Astrocyte of the cerebellum (primary cell): ENCODE data around the gene IFIT1.

ENCODE experiments used
- DNase-seq: peaks from one replicate; pipeline ENCODE4 v3.0.0-alpha.2; 2011; ENCODE audit warnings: low read depth
- H3K4me3 ChIP-seq: 2 replicates; pipeline ENCODE4 v1.5.1; 2011; ENCODE audit warnings: mild to moderate bottlenecking, low read depth, low read length, moderate library complexity
- CTCF ChIP-seq: IDR thresholded peaks from 2 replicates; pipeline ENCODE4 v1.5.1; 2012; ENCODE audit warnings: low read length, low read depth, moderate library complexity, mild to moderate bottlenecking; ENCODE audit errors: missing control alignments
- in situ Hi-C: cut with HindIII; loops from 2 replicates; pipeline ENCODE4 v1.10.0; 2017; ENCODE audit warnings: low sequenced_read_pairs

The IFIT1 gene

GRCh38 chr10:89421018-89421476 lies 28.6 kb downstream of the IFIT1 start:
- DNase-seq = no peak
- H3K4me3 ChIP-seq = no peak overlapping the region
- in situ Hi-C loops = loop anchor here (25.0 kb wide), 1 partner anchor 1166 kb away; no protein-coding TSS in a partner anchor
- no peak for TF ChIP-seq CTCF

DNA sequence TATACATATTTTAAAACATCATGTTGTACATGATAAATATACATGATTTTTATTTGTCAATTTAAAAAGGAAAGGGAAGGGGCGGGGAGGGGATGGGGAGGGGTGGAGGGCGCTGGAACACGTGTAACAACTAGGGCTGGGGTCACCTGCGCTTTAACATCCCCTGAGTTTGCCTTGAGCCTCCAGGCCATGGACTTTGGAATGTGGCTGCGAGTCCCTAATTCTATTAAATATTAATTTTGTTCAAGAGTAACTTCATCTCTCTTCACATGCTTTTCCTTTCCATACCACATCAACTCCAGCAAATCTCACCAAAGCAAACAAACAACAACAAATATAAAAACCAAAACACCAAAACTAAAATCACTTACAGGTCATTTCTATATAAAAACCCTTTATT lies 32.6 kb downstream of the IFIT1 start:
- DNase-seq = no peak
- no peak overlapping the region for H3K4me3 ChIP-seq
- no peak for TF ChIP-seq CTCF
- in situ Hi-C loops = loop anchor here (25.0 kb wide), 1 partner anchor 1162 kb away; no protein-coding TSS in a partner anchor

DNA sequence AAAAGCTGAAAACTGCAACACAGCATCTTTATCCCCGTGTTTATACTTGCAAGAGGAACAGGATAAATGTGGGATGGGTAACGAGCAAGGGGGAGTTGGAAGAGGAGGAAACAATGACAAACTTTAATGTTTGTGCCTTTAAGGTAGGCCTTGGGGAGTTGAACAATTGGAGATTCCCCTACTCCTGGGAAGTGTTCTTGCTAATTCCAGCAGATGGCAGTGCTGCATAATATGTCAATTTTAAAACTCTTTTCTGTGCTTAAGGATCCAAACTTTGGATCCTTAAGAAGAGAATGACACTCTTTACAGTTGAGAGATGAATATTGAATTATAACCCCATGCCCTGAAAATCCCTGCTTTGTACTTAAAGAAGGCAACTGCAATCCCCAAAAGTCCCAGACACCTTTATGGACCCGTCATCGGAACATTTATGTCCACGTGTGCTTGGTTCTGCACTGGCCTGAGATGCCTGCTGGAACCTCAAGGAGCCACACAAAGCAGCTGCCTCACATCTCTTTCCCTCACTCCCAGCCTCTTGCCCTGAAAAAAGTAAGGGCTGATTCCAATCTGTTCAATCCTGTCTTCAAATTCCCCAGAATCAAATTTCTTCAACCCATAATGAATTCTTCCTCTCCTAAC lies 33.9 kb downstream of the IFIT1 start:
- in situ Hi-C loops = no loop called here
- no peak overlapping the region for H3K4me3 ChIP-seq
- peak; percentile 64 for DNase-seq
- peak; percentile 68 for TF ChIP-seq CTCF

DNA sequence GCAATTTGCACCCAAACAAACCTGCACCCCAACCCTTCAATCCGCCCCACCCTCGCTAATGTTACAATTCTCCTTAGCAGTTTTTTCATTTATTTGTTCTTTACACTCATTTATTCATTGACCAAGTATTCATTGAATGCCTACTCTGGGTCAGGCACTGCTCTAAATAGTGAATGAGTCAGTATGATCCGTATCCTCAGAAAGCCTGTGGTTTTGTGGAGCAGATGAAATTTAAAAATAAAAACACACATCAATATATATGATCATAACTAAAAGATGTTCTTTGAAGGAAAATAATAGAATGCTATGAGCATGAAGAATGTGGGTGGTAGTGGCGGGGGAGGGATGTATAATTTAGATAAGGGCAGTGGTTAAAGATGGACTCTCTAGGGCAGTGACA lies 35.2 kb downstream of the IFIT1 start:
- DNase-seq = peak; percentile 55
- TF ChIP-seq CTCF = no peak
- in situ Hi-C loops = no loop called here
- H3K4me3 ChIP-seq = no peak overlapping the region

GRCh38 chr10:89428877-89429276 lies 36.5 kb downstream of the IFIT1 start:
- H3K4me3 ChIP-seq = no peak overlapping the region
- TF ChIP-seq CTCF = no peak
- in situ Hi-C loops = no loop called here
- peak; percentile 24 for DNase-seq

DNA sequence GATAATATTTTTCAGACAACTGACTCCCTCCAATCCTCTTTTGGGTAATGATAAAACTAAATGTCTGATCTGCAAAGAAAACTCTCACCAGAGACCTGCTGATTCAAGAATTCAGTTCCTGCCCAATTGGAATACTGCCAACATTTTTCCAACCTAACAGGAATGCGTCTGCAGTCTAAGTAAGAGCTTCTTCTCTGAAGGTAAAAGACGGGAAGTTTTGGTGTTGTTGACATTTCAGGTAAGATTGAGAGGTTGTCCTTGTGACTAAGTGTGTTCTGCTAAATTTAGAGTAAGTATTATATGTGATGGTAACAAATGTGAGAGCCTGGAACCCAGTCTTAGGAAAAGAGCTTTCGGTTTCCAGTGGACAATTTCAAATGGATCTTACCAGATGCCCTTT lies 39.6 kb downstream of the IFIT1 start:
- TF ChIP-seq CTCF = no peak
- DNase-seq = peak; percentile 82
- H3K4me3 ChIP-seq = no peak overlapping the region
- in situ Hi-C loops = no loop called here

DNA sequence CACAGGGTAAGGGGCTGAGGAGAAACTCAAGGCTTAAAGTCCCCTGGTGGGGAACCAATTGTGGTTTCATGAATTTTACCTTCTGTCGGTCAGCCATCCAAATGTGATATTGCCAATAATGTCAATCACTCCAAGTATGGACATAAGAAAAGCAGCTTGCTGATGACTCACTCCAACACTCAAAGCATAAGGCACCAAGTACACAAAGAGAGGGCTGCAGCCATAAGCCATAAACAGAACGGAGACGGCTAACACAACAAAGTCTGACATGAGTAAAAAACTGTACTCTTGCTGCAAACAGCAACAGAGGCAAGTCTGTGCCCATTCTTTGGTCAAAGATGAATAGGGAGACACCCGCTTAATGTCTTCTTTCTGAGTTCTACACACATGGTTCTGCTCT lies 46.1 kb downstream of the IFIT1 start:
- H3K4me3 ChIP-seq = no peak overlapping the region
- no peak for DNase-seq
- no peak for TF ChIP-seq CTCF
- in situ Hi-C loops = no loop called here
